ENCODE results near the gene CRYBG1.

- TF ChIP-seq CTCF (conservative IDR thresholded peaks at IDR 0.05; ENCODE audit: low read depth, low read length) (no peak), EZH2phosphoT487 (IDR thresholded peaks at IDR 0.05; ENCODE audit: borderline replicate concordance, low read length) (no peak), EZH2 (IDR thresholded peaks at IDR 0.05; ENCODE audit: low read length, unreplicated experiment) (no peak)
Observed at GRCh38 chr6:106442395-106442794, 81.9 kb downstream of the CRYBG1 start.

All from PC-3 (cell line).